Measurements from ENCODE around the gene EML3. TPM values are rescaled to one million over a fixed set of nuclear protein-coding genes. Genes with fewer than 3 reads are reported as not detected.

Gene EML3
- total and polyA plus RNA-seq, 2 of the 13 experiments (the other 11 are each of a cell fraction or from before 2014, with no cell fraction given): 10.6 to 12.3 TPM

- TF ChIP-seq, protein P1, sequence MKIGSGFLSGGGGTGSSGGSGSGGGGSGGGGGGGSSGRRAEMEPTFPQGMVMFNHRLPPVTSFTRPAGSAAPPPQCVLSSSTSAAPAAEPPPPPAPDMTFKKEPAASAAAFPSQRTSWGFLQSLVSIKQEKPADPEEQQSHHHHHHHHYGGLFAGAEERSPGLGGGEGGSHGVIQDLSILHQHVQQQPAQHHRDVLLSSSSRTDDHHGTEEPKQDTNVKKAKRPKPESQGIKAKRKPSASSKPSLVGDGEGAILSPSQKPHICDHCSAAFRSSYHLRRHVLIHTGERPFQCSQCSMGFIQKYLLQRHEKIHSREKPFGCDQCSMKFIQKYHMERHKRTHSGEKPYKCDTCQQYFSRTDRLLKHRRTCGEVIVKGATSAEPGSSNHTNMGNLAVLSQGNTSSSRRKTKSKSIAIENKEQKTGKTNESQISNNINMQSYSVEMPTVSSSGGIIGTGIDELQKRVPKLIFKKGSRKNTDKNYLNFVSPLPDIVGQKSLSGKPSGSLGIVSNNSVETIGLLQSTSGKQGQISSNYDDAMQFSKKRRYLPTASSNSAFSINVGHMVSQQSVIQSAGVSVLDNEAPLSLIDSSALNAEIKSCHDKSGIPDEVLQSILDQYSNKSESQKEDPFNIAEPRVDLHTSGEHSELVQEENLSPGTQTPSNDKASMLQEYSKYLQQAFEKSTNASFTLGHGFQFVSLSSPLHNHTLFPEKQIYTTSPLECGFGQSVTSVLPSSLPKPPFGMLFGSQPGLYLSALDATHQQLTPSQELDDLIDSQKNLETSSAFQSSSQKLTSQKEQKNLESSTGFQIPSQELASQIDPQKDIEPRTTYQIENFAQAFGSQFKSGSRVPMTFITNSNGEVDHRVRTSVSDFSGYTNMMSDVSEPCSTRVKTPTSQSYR (CRISPR knock-in tag; IDR thresholded peaks at IDR 0.05; ENCODE audit: borderline replicate concordance): no peak
- no peak for TF ChIP-seq STAG1 (CRISPR knock-in tag; IDR thresholded peaks at IDR 0.05)
- no peak for TF ChIP-seq ZFYVE20 (CRISPR knock-in tag; IDR thresholded peaks at IDR 0.05; ENCODE audit: borderline replicate concordance, low read depth)
- TF ChIP-seq POLR2AphosphoS5 (IDR thresholded peaks at IDR 0.05; ENCODE audit: low read depth, low read length): peak; percentile 97
- no peak for TF ChIP-seq DPF2 (CRISPR knock-in tag; IDR thresholded peaks at IDR 0.05; ENCODE audit: borderline replicate concordance, low read depth)
- TF ChIP-seq FOXK1 (CRISPR knock-in tag; IDR thresholded peaks at IDR 0.05; ENCODE audit: borderline replicate concordance, low read depth): peak; percentile 98
- TF ChIP-seq GTF2F1 (IDR thresholded peaks at IDR 0.05; ENCODE audit: low read length): 0 out of 2 replicates have a peak, but pooled peaks have one; percentile 26
- TF ChIP-seq AGO1 (IDR thresholded peaks at IDR 0.05; ENCODE audit: low read depth, low read length, poor library complexity, severe bottlenecking): peak; percentile 83
- 0 out of 2 replicates have a peak, but pooled peaks have one; percentile 21 for TF ChIP-seq U2AF2 (IDR thresholded peaks at IDR 0.05; ENCODE audit: low read depth, low read length)
- TF ChIP-seq, protein P2, sequence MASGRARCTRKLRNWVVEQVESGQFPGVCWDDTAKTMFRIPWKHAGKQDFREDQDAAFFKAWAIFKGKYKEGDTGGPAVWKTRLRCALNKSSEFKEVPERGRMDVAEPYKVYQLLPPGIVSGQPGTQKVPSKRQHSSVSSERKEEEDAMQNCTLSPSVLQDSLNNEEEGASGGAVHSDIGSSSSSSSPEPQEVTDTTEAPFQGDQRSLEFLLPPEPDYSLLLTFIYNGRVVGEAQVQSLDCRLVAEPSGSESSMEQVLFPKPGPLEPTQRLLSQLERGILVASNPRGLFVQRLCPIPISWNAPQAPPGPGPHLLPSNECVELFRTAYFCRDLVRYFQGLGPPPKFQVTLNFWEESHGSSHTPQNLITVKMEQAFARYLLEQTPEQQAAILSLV (CRISPR knock-in tag; IDR thresholded peaks at IDR 0.05; ENCODE audit: borderline replicate concordance): peak; percentile 88
- peak; percentile 98 for TF ChIP-seq GABPA (IDR thresholded peaks at IDR 0.05; ENCODE audit: low read depth, low read length)
- peak; percentile 100 for TF ChIP-seq GABPA (CRISPR knock-in tag; IDR thresholded peaks at IDR 0.05; ENCODE audit: low read depth)
- TF ChIP-seq ZNF644 (CRISPR knock-in tag; IDR thresholded peaks at IDR 0.05; ENCODE audit: low read depth): no peak
- TF ChIP-seq PAF1 (CRISPR knock-in tag; IDR thresholded peaks at IDR 0.05): no peak
- TF ChIP-seq, protein P3, sequence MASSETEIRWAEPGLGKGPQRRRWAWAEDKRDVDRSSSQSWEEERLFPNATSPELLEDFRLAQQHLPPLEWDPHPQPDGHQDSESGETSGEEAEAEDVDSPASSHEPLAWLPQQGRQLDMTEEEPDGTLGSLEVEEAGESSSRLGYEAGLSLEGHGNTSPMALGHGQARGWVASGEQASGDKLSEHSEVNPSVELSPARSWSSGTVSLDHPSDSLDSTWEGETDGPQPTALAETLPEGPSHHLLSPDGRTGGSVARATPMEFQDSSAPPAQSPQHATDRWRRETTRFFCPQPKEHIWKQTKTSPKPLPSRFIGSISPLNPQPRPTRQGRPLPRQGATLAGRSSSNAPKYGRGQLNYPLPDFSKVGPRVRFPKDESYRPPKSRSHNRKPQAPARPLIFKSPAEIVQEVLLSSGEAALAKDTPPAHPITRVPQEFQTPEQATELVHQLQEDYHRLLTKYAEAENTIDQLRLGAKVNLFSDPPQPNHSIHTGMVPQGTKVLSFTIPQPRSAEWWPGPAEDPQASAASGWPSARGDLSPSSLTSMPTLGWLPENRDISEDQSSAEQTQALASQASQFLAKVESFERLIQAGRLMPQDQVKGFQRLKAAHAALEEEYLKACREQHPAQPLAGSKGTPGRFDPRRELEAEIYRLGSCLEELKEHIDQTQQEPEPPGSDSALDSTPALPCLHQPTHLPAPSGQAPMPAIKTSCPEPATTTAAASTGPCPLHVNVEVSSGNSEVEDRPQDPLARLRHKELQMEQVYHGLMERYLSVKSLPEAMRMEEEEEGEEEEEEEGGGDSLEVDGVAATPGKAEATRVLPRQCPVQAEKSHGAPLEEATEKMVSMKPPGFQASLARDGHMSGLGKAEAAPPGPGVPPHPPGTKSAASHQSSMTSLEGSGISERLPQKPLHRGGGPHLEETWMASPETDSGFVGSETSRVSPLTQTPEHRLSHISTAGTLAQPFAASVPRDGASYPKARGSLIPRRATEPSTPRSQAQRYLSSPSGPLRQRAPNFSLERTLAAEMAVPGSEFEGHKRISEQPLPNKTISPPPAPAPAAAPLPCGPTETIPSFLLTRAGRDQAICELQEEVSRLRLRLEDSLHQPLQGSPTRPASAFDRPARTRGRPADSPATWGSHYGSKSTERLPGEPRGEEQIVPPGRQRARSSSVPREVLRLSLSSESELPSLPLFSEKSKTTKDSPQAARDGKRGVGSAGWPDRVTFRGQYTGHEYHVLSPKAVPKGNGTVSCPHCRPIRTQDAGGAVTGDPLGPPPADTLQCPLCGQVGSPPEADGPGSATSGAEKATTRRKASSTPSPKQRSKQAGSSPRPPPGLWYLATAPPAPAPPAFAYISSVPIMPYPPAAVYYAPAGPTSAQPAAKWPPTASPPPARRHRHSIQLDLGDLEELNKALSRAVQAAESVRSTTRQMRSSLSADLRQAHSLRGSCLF (CRISPR knock-in tag; IDR thresholded peaks at IDR 0.05; ENCODE audit: borderline replicate concordance): no peak
- TF ChIP-seq, protein P4, sequence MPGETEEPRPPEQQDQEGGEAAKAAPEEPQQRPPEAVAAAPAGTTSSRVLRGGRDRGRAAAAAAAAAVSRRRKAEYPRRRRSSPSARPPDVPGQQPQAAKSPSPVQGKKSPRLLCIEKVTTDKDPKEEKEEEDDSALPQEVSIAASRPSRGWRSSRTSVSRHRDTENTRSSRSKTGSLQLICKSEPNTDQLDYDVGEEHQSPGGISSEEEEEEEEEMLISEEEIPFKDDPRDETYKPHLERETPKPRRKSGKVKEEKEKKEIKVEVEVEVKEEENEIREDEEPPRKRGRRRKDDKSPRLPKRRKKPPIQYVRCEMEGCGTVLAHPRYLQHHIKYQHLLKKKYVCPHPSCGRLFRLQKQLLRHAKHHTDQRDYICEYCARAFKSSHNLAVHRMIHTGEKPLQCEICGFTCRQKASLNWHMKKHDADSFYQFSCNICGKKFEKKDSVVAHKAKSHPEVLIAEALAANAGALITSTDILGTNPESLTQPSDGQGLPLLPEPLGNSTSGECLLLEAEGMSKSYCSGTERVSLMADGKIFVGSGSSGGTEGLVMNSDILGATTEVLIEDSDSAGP (CRISPR knock-in tag; IDR thresholded peaks at IDR 0.05; ENCODE audit: borderline replicate concordance): peak; percentile 85
- peak; percentile 50 for TF ChIP-seq ZNF781 (CRISPR knock-in tag; IDR thresholded peaks at IDR 0.05; ENCODE audit: borderline replicate concordance, not compliant biosample characterization)
- peak; percentile 7; the same call in 1 of the 2 replicates for TF ChIP-seq SIX1 (CRISPR knock-in tag; IDR thresholded peaks at IDR 0.05; ENCODE audit: borderline replicate concordance)
- peak; percentile 95 for TF ChIP-seq KMT2A (CRISPR knock-in tag; IDR thresholded peaks at IDR 0.05)
These were observed 21.0 kb downstream of the EML3 start, which contains the start of gene TUT1 (continued) for GRCh38 chr11:62591448-62592145.

All from HepG2 (cell line).